Tibial nerve (tissue), 4 donors: ENCODE data around the gene ERG28.

Experiments
- CTCF ChIP-seq, 5 experiments: fragments of 200-600 bp in 3 of 5; fragments of 450-650 bp in 2 of 5; sonication (generic) in 3 of 5; IDR thresholded peaks; one replicate each; pipeline ENCODE4 v1.5.1; 2016 to 2019; ENCODE audit warnings: antibody characterized with exemption in 5 of 5, mild to moderate bottlenecking in 3 of 5, moderate library complexity in 2 of 5
- EP300 ChIP-seq, 2 donors: sonication (generic); formaldehyde crosslinking; IDR thresholded peaks; one replicate each; pipeline ENCODE4 v1.6.1; 2017; ENCODE audit warnings: antibody characterized with exemption in 2 of 2, mild to moderate bottlenecking in 1 of 2
- POLR2A ChIP-seq, 2 donors: fragments of 450-650 bp; IDR thresholded peaks; one replicate each; pipeline ENCODE4 v1.6.1; 2017; ENCODE audit warnings: antibody characterized with exemption in 2 of 2, mild to moderate bottlenecking in 2 of 2, moderate library complexity in 2 of 2

- TF ChIP-seq POLR2A (IDR thresholded peaks at IDR 0.05) (no peak), CTCF (IDR thresholded peaks at IDR 0.05) (no peak), EP300 (IDR thresholded peaks at IDR 0.05) (peak in 1 of 2 donors; percentile 83)
These were observed 33.8 kb downstream of the ERG28 start for GRCh38 chr14:75626863-75627262.
